HEK293 (cell line): ENCODE results near the gene PIM1.

Experiments
- CTCF ChIA-PET: fragments of 350-600 bp; formaldehyde crosslinking; extraction: SDS; loops from one replicate; lab custom pipeline; 2021; ENCODE audit warnings: antibody characterized with exemption; lab: Yijun Ruan, JAX
- POLR2A ChIA-PET: fragments of 300-600 bp; formaldehyde crosslinking; extraction: SDS; loops from one replicate; lab custom pipeline; 2020; ENCODE audit warnings: antibody characterized with exemption, inconsistent platforms; lab: Yijun Ruan, JAX
- H3K27ac ChIP-seq: fragments of 200-500 bp; sonication (Bioruptor generic); 2 replicates; pipeline ENCODE4 v1.5.1; 2014; ENCODE audit warnings: low read depth, low read length, control low read depth, inconsistent platforms; ENCODE audit errors: extremely low read depth
- H3K36me3 ChIP-seq, 2 experiments: fragments of 200-500 bp in 1 of 2; sonication (Bioruptor generic) in 1 of 2; 1 replicate in 1 of 2; 2 replicates in 1 of 2; pipeline ENCODE4 v1.5.1; 2014 to 2017; ENCODE audit warnings: inconsistent platforms in 2 of 2, low read length in 2 of 2; ENCODE audit not compliant: control insufficient read depth in 2 of 2, insufficient read depth in 1 of 2
- H3K4me1 ChIP-seq: fragments of 200-500 bp; sonication (Bioruptor generic); 2 replicates; pipeline ENCODE4 v1.5.1; 2014; ENCODE audit warnings: mild to moderate bottlenecking, low read length, inconsistent platforms; ENCODE audit not compliant: control insufficient read depth, insufficient read depth
- H3K4me3 ChIP-seq: 2 replicates; pipeline ENCODE4 v1.5.1; 2011; ENCODE audit warnings: low read depth, mild to moderate bottlenecking, control low read depth, low read length, moderate library complexity
- H3K9me3 ChIP-seq: fragments of 200-500 bp; sonication (Bioruptor generic); 2 replicates; pipeline ENCODE4 v1.5.1; 2014; ENCODE audit warnings: low read depth, low read length, inconsistent platforms; ENCODE audit not compliant: control insufficient read depth, insufficient read depth
- BCL6B ChIP-seq: fragments of 450-650 bp; formaldehyde crosslinking; IDR thresholded peaks from 2 replicates; pipeline ENCODE4 v1.5.1; 2017; ENCODE audit warnings: missing biosample characterization, missing genetic modification characterization
- GLI2 ChIP-seq: fragments of 450-650 bp; formaldehyde crosslinking; IDR thresholded peaks from 2 replicates; pipeline ENCODE4; 2017; ENCODE audit warnings: missing biosample characterization, missing genetic modification characterization, low read depth, borderline replicate concordance
- INSM2 ChIP-seq: fragments of 450-650 bp; formaldehyde crosslinking; IDR thresholded peaks from 2 replicates; pipeline ENCODE4 v1.5.1; 2016; ENCODE audit warnings: missing biosample characterization, missing genetic modification characterization
- KLF17 ChIP-seq: fragments of 450-650 bp; formaldehyde crosslinking; IDR thresholded peaks from 2 replicates; pipeline ENCODE4 v1.5.1; 2016; ENCODE audit warnings: missing biosample characterization, missing genetic modification characterization
- PRDM6 ChIP-seq: fragments of 450-650 bp; formaldehyde crosslinking; IDR thresholded peaks from 2 replicates; pipeline ENCODE4 v1.5.1; 2017; ENCODE audit warnings: missing biosample characterization, missing genetic modification characterization
- SP7 ChIP-seq: fragments of 450-650 bp; formaldehyde crosslinking; IDR thresholded peaks from 2 replicates; pipeline ENCODE4 v1.5.1; 2016; ENCODE audit warnings: missing biosample characterization, missing genetic modification characterization
- ZBTB17 ChIP-seq: fragments of 450-650 bp; formaldehyde crosslinking; IDR thresholded peaks from 2 replicates; pipeline ENCODE4 v1.5.1; 2016; ENCODE audit warnings: missing biosample characterization, missing genetic modification characterization
- ZBTB26 ChIP-seq: fragments of 450-650 bp; formaldehyde crosslinking; optimal IDR thresholded peaks from 2 replicates; pipeline ENCODE3; 2016; ENCODE audit warnings: missing biosample characterization, mild to moderate bottlenecking, missing genetic modification characterization
- ZFP41 ChIP-seq: fragments of 450-650 bp; formaldehyde crosslinking; IDR thresholded peaks from 2 replicates; pipeline ENCODE4 v1.5.1; 2016; ENCODE audit warnings: missing biosample characterization, missing genetic modification characterization, borderline replicate concordance
- ZNF146 ChIP-seq: fragments of 450-650 bp; formaldehyde crosslinking; IDR thresholded peaks from 2 replicates; pipeline ENCODE4 v1.5.1; 2016; ENCODE audit warnings: missing biosample characterization, missing genetic modification characterization
- ZNF19 ChIP-seq: fragments of 450-650 bp; formaldehyde crosslinking; IDR thresholded peaks from 2 replicates; pipeline ENCODE4; 2016; ENCODE audit warnings: missing biosample characterization, missing genetic modification characterization, low read depth
- ZNF2 ChIP-seq: fragments of 450-650 bp; formaldehyde crosslinking; IDR thresholded peaks from 2 replicates; pipeline ENCODE4 v1.5.1; 2016; ENCODE audit warnings: missing biosample characterization, missing genetic modification characterization
- ZNF274 ChIP-seq, 2 experiments: fragments of 200-500 bp in 1 of 2; fragments of 450-650 bp in 1 of 2; sonication (Bioruptor generic) in 1 of 2; formaldehyde crosslinking in 1 of 2; IDR thresholded peaks; 2 replicates each; pipeline versions ENCODE4 v1.5.1 to v1.6.1; 2014 to 2016; ENCODE audit warnings: borderline replicate concordance in 1 of 2, inconsistent platforms in 1 of 2, low read length in 1 of 2, missing biosample characterization in 1 of 2, missing genetic modification characterization in 1 of 2
- ZNF335 ChIP-seq: fragments of 450-650 bp; formaldehyde crosslinking; conservative IDR thresholded peaks from 2 replicates; pipeline ENCODE4 v1.5.1; 2016; ENCODE audit warnings: missing biosample characterization, missing genetic modification characterization
- ZNF341 ChIP-seq: fragments of 450-650 bp; formaldehyde crosslinking; IDR thresholded peaks from 2 replicates; pipeline ENCODE4; 2016; ENCODE audit warnings: low read depth, missing biosample characterization, missing genetic modification characterization
- ZNF366 ChIP-seq: fragments of 450-650 bp; formaldehyde crosslinking; conservative IDR thresholded peaks from 2 replicates; pipeline ENCODE4 v1.5.1; 2016; ENCODE audit warnings: missing biosample characterization, missing genetic modification characterization
- ZNF416 ChIP-seq: fragments of 450-650 bp; formaldehyde crosslinking; IDR thresholded peaks from 2 replicates; pipeline ENCODE4 v1.5.1; 2016; ENCODE audit warnings: missing biosample characterization, missing genetic modification characterization
- ZNF510 ChIP-seq: fragments of 450-650 bp; formaldehyde crosslinking; IDR thresholded peaks from 2 replicates; pipeline ENCODE4 v1.5.1; 2018; ENCODE audit warnings: mild to moderate bottlenecking, missing genetic modification characterization, missing biosample characterization; ENCODE audit not compliant: insufficient replicate concordance
- ZNF513 ChIP-seq: fragments of 450-650 bp; IDR thresholded peaks from 2 replicates; pipeline ENCODE4 v1.5.1; 2018; ENCODE audit warnings: missing biosample characterization, missing genetic modification characterization
- ZNF544 ChIP-seq: fragments of 450-650 bp; formaldehyde crosslinking; IDR thresholded peaks from 2 replicates; pipeline ENCODE4 v1.5.0; 2017; ENCODE audit warnings: missing biosample characterization, missing genetic modification characterization
- ZNF548 ChIP-seq: fragments of 450-650 bp; formaldehyde crosslinking; IDR thresholded peaks from 2 replicates; pipeline ENCODE4 v1.5.1; 2016; ENCODE audit warnings: missing biosample characterization, missing genetic modification characterization
- ZNF560 ChIP-seq: fragments of 450-650 bp; formaldehyde crosslinking; IDR thresholded peaks from 2 replicates; pipeline ENCODE4 v1.5.1; 2017; ENCODE audit warnings: missing biosample characterization, missing genetic modification characterization, borderline replicate concordance
- ZNF561 ChIP-seq: fragments of 450-650 bp; IDR thresholded peaks from 2 replicates; pipeline ENCODE4 v1.5.1; 2018; ENCODE audit warnings: missing biosample characterization, missing genetic modification characterization, borderline replicate concordance
- ZNF580 ChIP-seq: fragments of 450-650 bp; formaldehyde crosslinking; IDR thresholded peaks from 2 replicates; pipeline ENCODE4 v1.5.1; 2016; ENCODE audit warnings: missing biosample characterization, missing genetic modification characterization
- ZNF596 ChIP-seq: fragments of 450-650 bp; IDR thresholded peaks from 2 replicates; pipeline ENCODE4 v1.5.0; 2018; ENCODE audit warnings: missing biosample characterization, mild to moderate bottlenecking, missing genetic modification characterization, moderate library complexity
- ZNF623 ChIP-seq: fragments of 450-650 bp; formaldehyde crosslinking; IDR thresholded peaks from 2 replicates; pipeline ENCODE4 v1.5.1; 2016; ENCODE audit warnings: missing biosample characterization, missing genetic modification characterization
- ZNF654 ChIP-seq: fragments of 450-650 bp; formaldehyde crosslinking; IDR thresholded peaks from 2 replicates; pipeline ENCODE4 v1.5.1; 2016; ENCODE audit warnings: low read depth, missing biosample characterization, missing genetic modification characterization
- ZNF785 ChIP-seq: fragments of 450-650 bp; formaldehyde crosslinking; IDR thresholded peaks from 2 replicates; pipeline ENCODE4 v1.5.1; 2016; ENCODE audit warnings: missing biosample characterization, missing genetic modification characterization
- ZSCAN16 ChIP-seq: fragments of 450-650 bp; formaldehyde crosslinking; IDR thresholded peaks from 2 replicates; pipeline ENCODE4 v1.5.1; 2016; ENCODE audit warnings: missing biosample characterization, missing genetic modification characterization

The PIM1 gene

GRCh38 chr6:37207903-37208456, 38.0 kb downstream of the PIM1 start:
- ChIA-PET POLR2A (no interaction called here), CTCF (interaction anchor here (0.6 to 17.8 kb wide), 23 partner anchors 9 to 742 kb away, joined by 3 to 845 read pairs (median 5); partner anchors contain the start of gene PIM1)
- no peak overlapping the region for H3K4me3 ChIP-seq
- H3K9me3 ChIP-seq = no peaks in the 10 kb centered on the region
- H3K36me3 ChIP-seq = no peaks in the 10 kb centered on the region
- H3K27ac ChIP-seq = no peak overlapping the region
- H3K4me1 ChIP-seq = peaks cover 2% of the 10 kb centered on the region
- TF ChIP-seq KLF17 (tag by site-specific recombination) (0 out of 2 replicates have a peak, but pooled peaks have one; percentile 17), ZNF623 (tag by site-specific recombination) (peak; percentile 96), BCL6B (tag by site-specific recombination) (no peak), ZNF561 (tag by site-specific recombination) (no peak), GLI2 (tag by site-specific recombination) (no peak), ZNF335 (tag by site-specific recombination) (peak; percentile 34; the same call in 1 of the 2 replicates), ZFP41 (no peak), ZNF510 (tag by site-specific recombination) (no peak), ZNF548 (tag by site-specific recombination) (no peak), ZNF19 (tag by site-specific recombination) (no peak), SP7 (0 out of 2 replicates have a peak, but pooled peaks have one; percentile 15), ZNF366 (tag by site-specific recombination) (no peak), INSM2 (no peak), ZBTB17 (tag by site-specific recombination) (0 out of 2 replicates have a peak, but pooled peaks have one; percentile 18), ZNF416 (no peak), ZNF580 (peak; percentile 76; the same call in 1 of the 2 replicates), ZNF654 (tag by site-specific recombination) (peak; percentile 55), ZNF785 (tag by site-specific recombination) (no peak), ZNF560 (no peak), ZNF513 (tag by site-specific recombination) (no peak), ZBTB26 (tag by site-specific recombination) (no peak), ZNF341 (tag by site-specific recombination) (peak; percentile 61), ZNF2 (tag by site-specific recombination) (no peak; the same call in none of the 2 replicates), PRDM6 (tag by site-specific recombination) (no peak), ZNF596 (tag by site-specific recombination) (no peak), ZNF544 (tag by site-specific recombination) (no peak), ZSCAN16 (tag by site-specific recombination) (0 out of 2 replicates have a peak, but pooled peaks have one; percentile 15), ZNF274 (IDR thresholded peaks at IDR 0.05; ENCODE audit: low read length) (no peak), ZNF274 (tag by site-specific recombination; IDR thresholded peaks at IDR 0.05; ENCODE audit: borderline replicate concordance) (no peak), ZNF146 (tag by site-specific recombination) (no peak)
